Smooth muscle cell (in vitro differentiated cells): ENCODE measurements around the gene ALK. TPM values are rescaled to one million over a fixed set of nuclear protein-coding genes. Genes with fewer than 3 reads are reported as not detected.
A peak's percentile ranks its signal among the peaks of the same experiment; 100 is the strongest.

Experiments used
- DNase-seq: peaks from one replicate; lab custom pipeline; 2025; ENCODE audit not compliant: unreplicated experiment; lab: John Stamatoyannopoulos, UW
- H2AFZ ChIP-seq: fragments of 200-600 bp; sonication (generic); 2 replicates; pipeline ENCODE4 v1.6.0; 2016; ENCODE audit warnings: antibody characterized with exemption, low read depth, mild to moderate bottlenecking
- H3F3A ChIP-seq: fragments of 200-600 bp; sonication (generic); 2 replicates; pipeline ENCODE4 v1.6.0; 2017; ENCODE audit warnings: antibody characterized with exemption, low read depth
- H3K27ac ChIP-seq: fragments of 200-600 bp; sonication (generic); 2 replicates; pipeline ENCODE4 v1.5.1; 2016; ENCODE audit warnings: low read depth, mild to moderate bottlenecking
- H3K27me3 ChIP-seq: fragments of 200-600 bp; sonication (generic); 2 replicates; pipeline ENCODE4 v1.6.1; 2016; ENCODE audit warnings: low read depth, mild to moderate bottlenecking
- H3K36me3 ChIP-seq: fragments of 200-600 bp; sonication (generic); 2 replicates; pipeline ENCODE4 v1.5.1; 2016; ENCODE audit warnings: low read depth
- H3K4me1 ChIP-seq: fragments of 200-600 bp; sonication (generic); 2 replicates; pipeline ENCODE4 v1.5.1; 2016; ENCODE audit warnings: low read depth
- H3K4me2 ChIP-seq: fragments of 200-600 bp; sonication (generic); 2 replicates; pipeline ENCODE4 v1.6.0; 2016; ENCODE audit warnings: mild to moderate bottlenecking
- H3K4me3 ChIP-seq: fragments of 200-600 bp; sonication (generic); 2 replicates; pipeline ENCODE4 v1.5.1; 2016; ENCODE audit warnings: mild to moderate bottlenecking
- H3K79me2 ChIP-seq: fragments of 200-600 bp; sonication (generic); 2 replicates; pipeline ENCODE4 v1.6.0; 2016; ENCODE audit warnings: low read depth, mild to moderate bottlenecking
- H3K9ac ChIP-seq: fragments of 200-600 bp; sonication (generic); 2 replicates; pipeline ENCODE4 v1.6.0; 2016; ENCODE audit warnings: low read depth
- H3K9me3 ChIP-seq: fragments of 200-600 bp; sonication (generic); replicated peaks from 2 replicates; pipeline ENCODE4 v1.5.1; 2016; ENCODE audit warnings: low read depth
- H4K20me1 ChIP-seq: fragments of 200-600 bp; sonication (generic); 2 replicates; pipeline ENCODE4 v1.6.0; 2016; ENCODE audit warnings: low read depth
- CTCF ChIP-seq: fragments of 200-600 bp; sonication (generic); IDR thresholded peaks from 2 replicates; pipeline ENCODE4 v1.5.1; 2017; ENCODE audit warnings: borderline replicate concordance, mild to moderate bottlenecking, antibody characterized with exemption; ENCODE audit not compliant: insufficient read depth, poor library complexity, severe bottlenecking
- WGBS: methylation state at CpG from one replicate; pipeline ENCODE4 v1.1.7; 2016; ENCODE audit warnings: low lambda C conversion rate; 5-methylcytosine and 5-hydroxymethylcytosine counted together
- polyA plus RNA-seq: library from polyadenylated mRNA; unstranded; fragments of >200 nt; fragmentation: Nextera tagmentation; extraction: Ambion mirVana; gene quantifications from 2 replicates; pipeline ENCODE4 v1.2.1, GENCODE V29; 2016
- total RNA-seq: library from RNA; depleted of rRNA; stranded (reverse); fragments of >200 nt; gene quantifications from 2 replicates; pipeline ENCODE4 v1.2.3, GENCODE V29; 2014

Gene ALK
- total and polyA plus RNA-seq, 2 experiments from 2014 or later = 0.13 to 0.19 TPM

DNA sequence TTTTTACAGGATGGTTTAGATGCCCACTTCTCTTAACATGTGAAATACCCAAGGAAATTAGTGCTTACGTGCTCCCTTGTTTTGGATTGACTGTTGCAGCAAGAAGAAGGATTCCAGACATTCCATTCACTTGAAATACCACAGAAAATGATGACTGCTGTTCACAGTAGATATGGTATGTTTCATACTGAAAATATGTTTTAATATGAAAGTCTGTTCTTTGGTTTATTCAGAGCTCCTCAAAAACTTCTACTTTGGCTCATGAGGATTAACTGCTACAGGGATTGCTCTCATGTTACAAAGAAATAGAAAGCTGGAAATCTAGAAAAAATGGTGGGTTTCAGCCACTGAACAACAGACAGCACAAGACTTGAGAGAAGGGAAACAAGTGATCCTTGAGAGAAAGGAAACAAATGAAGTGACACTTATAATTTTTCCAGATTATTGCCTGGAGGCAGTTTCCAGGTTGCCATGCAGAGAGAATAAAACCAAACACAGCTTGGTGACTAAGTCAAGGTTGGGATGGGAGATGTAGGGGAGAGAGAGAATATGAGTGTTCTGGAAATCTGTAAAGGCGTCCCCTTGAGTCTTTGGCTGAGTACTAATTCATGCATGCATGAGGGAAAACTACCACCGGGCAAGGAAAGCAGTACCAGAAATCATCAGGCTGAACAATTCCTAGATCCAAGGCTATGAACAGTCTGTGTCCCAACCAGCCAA, 458.0 kb downstream of the ALK start:
- Histone ChIP-seq H3K27me3 (no peaks in the 10 kb centered on the region), H3K4me3 (no peak overlapping the region), H3K9ac (peak overlapping the region; percentile 55), H3K36me3 (no peaks in the 10 kb centered on the region), H3K4me1 (peaks cover 5% of the 10 kb centered on the region), H2AFZ (no peak overlapping the region), H3K79me2 (no peaks in the 10 kb centered on the region), H3K27ac (peak overlapping the region; percentile 92), H3K4me2 (peak overlapping the region; percentile 61), H4K20me1 (no peaks in the 10 kb centered on the region), H3K9me3 (no peaks in the 10 kb centered on the region), H3F3A (no peaks in the 10 kb centered on the region)
- 48% methylated on average over 3 of the region's 3 CpGs for WGBS
- no peak for TF ChIP-seq CTCF
- no peak for DNase-seq

DNA sequence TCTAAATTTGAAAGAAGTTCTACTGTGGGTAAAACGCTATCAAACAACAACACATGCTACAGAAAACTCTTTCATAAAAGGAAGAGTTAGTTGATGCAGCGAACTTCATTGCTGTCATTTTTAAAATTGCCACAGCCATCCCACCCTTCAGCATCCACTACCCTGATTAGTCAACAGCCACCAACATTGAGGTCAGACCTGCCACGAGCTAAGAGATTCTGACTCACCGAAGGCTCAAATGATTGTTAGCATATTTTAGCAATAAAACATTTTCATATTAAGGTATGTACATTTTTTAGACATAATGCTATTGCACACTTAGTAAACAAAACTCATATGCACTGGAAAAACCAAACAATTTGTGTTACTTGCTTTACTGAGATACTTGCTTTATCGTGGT, 459.1 kb downstream of the ALK start:
- H3K4me1 ChIP-seq = peaks cover 5% of the 10 kb centered on the region

GRCh38 chr2:29460190-29460589, 461.2 kb downstream of the ALK start:
- H3K36me3 ChIP-seq = no peaks in the 10 kb centered on the region
- H3K4me1 ChIP-seq = peaks cover 5% of the 10 kb centered on the region
- no peak overlapping the region for H3K27ac ChIP-seq
- no peak overlapping the region for H3K9ac ChIP-seq
- WGBS = 90% methylated on average over 3 of the region's 3 CpGs
- no peak overlapping the region for H3K4me2 ChIP-seq
- H3F3A ChIP-seq = no peaks in the 10 kb centered on the region
- H3K9me3 ChIP-seq = no peaks in the 10 kb centered on the region
- DNase-seq = no peak
- no peaks in the 10 kb centered on the region for H3K79me2 ChIP-seq
- no peak overlapping the region for H3K4me3 ChIP-seq
- no peak for TF ChIP-seq CTCF
- H4K20me1 ChIP-seq = no peaks in the 10 kb centered on the region
- H3K27me3 ChIP-seq = no peaks in the 10 kb centered on the region
- no peak overlapping the region for H2AFZ ChIP-seq

More for the DNA sequence above, 459.1 kb downstream of the ALK start:
- Histone ChIP-seq H4K20me1 (no peaks in the 10 kb centered on the region), H3K79me2 (no peaks in the 10 kb centered on the region), H3F3A (no peaks in the 10 kb centered on the region), H2AFZ (no peak overlapping the region), H3K27me3 (no peaks in the 10 kb centered on the region), H3K27ac (peak overlapping the region; percentile 92), H3K9ac (no peak overlapping the region), H3K9me3 (no peaks in the 10 kb centered on the region), H3K4me2 (peak overlapping the region; percentile 15), H3K4me3 (no peak overlapping the region), H3K36me3 (no peaks in the 10 kb centered on the region)
- no peak for DNase-seq
- WGBS = 65% methylated on average over 5 of the region's 5 CpGs
- no peak for TF ChIP-seq CTCF

DNA sequence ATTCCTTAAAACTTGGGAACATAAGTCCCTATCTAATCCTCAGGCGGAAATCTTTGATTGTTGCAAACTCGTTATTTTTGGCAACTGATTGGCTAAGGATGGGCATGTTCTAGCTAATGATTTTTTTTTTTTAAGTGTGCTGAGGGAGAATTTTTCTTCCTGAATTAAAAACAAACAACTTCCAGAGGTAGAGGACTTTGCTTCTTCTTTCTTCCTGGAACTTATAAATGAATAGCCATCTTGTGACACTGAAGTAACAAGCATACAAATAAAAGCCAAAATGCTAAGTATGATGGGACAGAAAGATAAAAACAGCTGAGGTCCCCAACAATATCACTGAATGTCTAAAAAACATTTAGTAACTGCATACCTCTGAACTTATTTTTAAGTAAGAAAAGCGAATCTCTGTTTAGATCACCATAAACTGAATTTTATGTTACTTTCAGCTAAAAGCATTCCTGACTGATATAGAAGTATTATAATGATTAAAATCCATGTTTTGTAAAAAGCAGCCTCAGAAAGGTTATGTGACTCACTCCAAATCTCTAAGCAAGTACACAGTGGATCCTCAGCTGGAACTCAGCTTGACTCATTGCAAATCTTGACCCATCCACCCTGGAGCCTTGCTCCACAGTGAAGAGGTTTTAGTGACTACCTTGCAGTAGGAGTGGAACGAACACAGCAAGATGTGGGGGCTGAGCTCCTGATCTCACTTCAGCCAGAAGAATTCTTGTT, 461.8 kb downstream of the ALK start:
- WGBS = 80% methylated on average over 4 of the region's 4 CpGs
- Histone ChIP-seq H3F3A (no peaks in the 10 kb centered on the region), H3K4me3 (no peak overlapping the region), H3K4me1 (peaks cover 5% of the 10 kb centered on the region), H3K9me3 (no peaks in the 10 kb centered on the region), H4K20me1 (no peaks in the 10 kb centered on the region), H3K4me2 (no peak overlapping the region), H3K27me3 (no peaks in the 10 kb centered on the region), H3K27ac (no peak overlapping the region), H2AFZ (no peak overlapping the region), H3K79me2 (no peaks in the 10 kb centered on the region), H3K36me3 (no peaks in the 10 kb centered on the region), H3K9ac (no peak overlapping the region)
- no peak for TF ChIP-seq CTCF
- DNase-seq = no peak
